H9 (cell line): Measurements from ENCODE around the gene HECTD1. TPM values are rescaled to one million over a fixed set of nuclear protein-coding genes. Genes with fewer than 3 reads are reported as not detected.

Source experiments
- DNase-seq: peaks from one replicate; pipeline ENCODE4 v3.0.0-alpha.2; 2017
- H2AFZ ChIP-seq: one replicate; pipeline ENCODE4 v1.6.1; 2013; ENCODE audit warnings: mild to moderate bottlenecking, low read length, control low read depth, moderate library complexity
- H2AK5ac ChIP-seq: 2 replicates; pipeline ENCODE4 v1.6.1; 2013; ENCODE audit warnings: low read length, control low read depth, mixed read lengths; ENCODE audit not compliant: insufficient read length
- H2BK120ac ChIP-seq: one replicate; pipeline ENCODE4 v1.6.1; 2013; ENCODE audit warnings: low read depth, mild to moderate bottlenecking, low read length, control low read depth, inconsistent platforms; ENCODE audit not compliant: poor library complexity, severe bottlenecking
- H2BK12ac ChIP-seq: 2 replicates; pipeline ENCODE4 v1.6.1; 2013; ENCODE audit warnings: low read length, control low read depth, mixed read lengths, low read depth; ENCODE audit not compliant: insufficient read length
- H2BK15ac ChIP-seq: 2 replicates; pipeline ENCODE4 v1.6.1; 2013; ENCODE audit warnings: low read depth, low read length, control low read depth
- H2BK20ac ChIP-seq: one replicate; pipeline ENCODE4 v1.6.1; 2013; ENCODE audit warnings: low read depth, mild to moderate bottlenecking, low read length, control low read depth, inconsistent platforms; ENCODE audit not compliant: poor library complexity, severe bottlenecking
- H2BK5ac ChIP-seq: 2 replicates; pipeline ENCODE4 v1.6.1; 2013; ENCODE audit warnings: low read length, control low read depth, mixed read lengths; ENCODE audit not compliant: insufficient read length
- H3K14ac ChIP-seq: 2 replicates; pipeline ENCODE4 v1.6.1; 2013; ENCODE audit warnings: low read length, control low read depth; ENCODE audit not compliant: insufficient read depth
- H3K18ac ChIP-seq: 2 replicates; pipeline ENCODE4 v1.6.1; 2013; ENCODE audit warnings: low read depth, mild to moderate bottlenecking, mixed read lengths, low read length, control low read depth; ENCODE audit not compliant: insufficient read length
- H3K23ac ChIP-seq: 2 replicates; pipeline ENCODE4 v1.6.1; 2013; ENCODE audit warnings: low read length, control low read depth, mixed read lengths, low read depth; ENCODE audit not compliant: insufficient read length
- H3K23me2 ChIP-seq: 2 replicates; pipeline ENCODE4 v1.6.1; 2013; ENCODE audit warnings: low read depth, mild to moderate bottlenecking, mixed read lengths, low read length, control low read depth; ENCODE audit not compliant: insufficient read length, poor library complexity, severe bottlenecking
- H3K27ac ChIP-seq: 2 replicates; pipeline ENCODE4 v1.5.1; 2013; ENCODE audit warnings: low read length, control low read depth, mixed read lengths, low read depth; ENCODE audit not compliant: insufficient read length
- H3K27me3 ChIP-seq: 2 replicates; pipeline ENCODE4 v1.6.1; 2013; ENCODE audit warnings: low read length, control low read depth, inconsistent platforms; ENCODE audit not compliant: insufficient read depth
- H3K4ac ChIP-seq: 2 replicates; pipeline ENCODE4 v1.6.1; 2013; ENCODE audit warnings: low read depth, mild to moderate bottlenecking, control low read depth, inconsistent platforms, low read length, moderate library complexity
- H3K4me1 ChIP-seq: 2 replicates; pipeline ENCODE4 v1.6.1; 2013; ENCODE audit warnings: low read length, control low read depth, inconsistent platforms; ENCODE audit not compliant: insufficient read depth
- H3K4me2 ChIP-seq: 2 replicates; pipeline ENCODE4 v1.6.1; 2013; ENCODE audit warnings: low read length, control low read depth, mixed read lengths; ENCODE audit not compliant: insufficient read length, insufficient read depth
- H3K56ac ChIP-seq: 2 replicates; pipeline ENCODE4 v1.6.1; 2013; ENCODE audit warnings: low read depth, mild to moderate bottlenecking, mixed read lengths, low read length, control low read depth; ENCODE audit not compliant: insufficient read length
- H3K79me1 ChIP-seq: 2 replicates; pipeline ENCODE4 v1.6.1; 2013; ENCODE audit warnings: low read depth, mild to moderate bottlenecking, moderate library complexity, low read length, control low read depth, inconsistent platforms; ENCODE audit not compliant: insufficient read depth, poor library complexity, severe bottlenecking
- H3K79me2 ChIP-seq: 2 replicates; pipeline ENCODE4 v1.6.1; 2013; ENCODE audit warnings: low read length, control low read depth, inconsistent platforms; ENCODE audit not compliant: insufficient read depth
- H3K9ac ChIP-seq: 2 replicates; pipeline ENCODE4 v1.6.1; 2013; ENCODE audit warnings: low read length, control low read depth, mixed read lengths; ENCODE audit not compliant: insufficient read length; ENCODE audit errors: extremely low read depth
- H3K9me3 ChIP-seq: one replicate; pipeline ENCODE4 v1.6.1; 2013; ENCODE audit warnings: low read depth, low read length, inconsistent platforms; ENCODE audit not compliant: control insufficient read depth
- H3T11ph ChIP-seq: one replicate; pipeline ENCODE4 v1.6.1; 2013; ENCODE audit warnings: mild to moderate bottlenecking, low read length, control low read depth, inconsistent platforms
- H4K20me1 ChIP-seq: one replicate; pipeline ENCODE4 v1.6.1; 2013; ENCODE audit not compliant: control insufficient read depth, insufficient read length, insufficient read depth
- H4K5ac ChIP-seq: 2 replicates; pipeline ENCODE4 v1.6.1; 2013; ENCODE audit warnings: low read depth, mild to moderate bottlenecking, mixed read lengths, low read length, control low read depth; ENCODE audit not compliant: insufficient read length
- H4K8ac ChIP-seq: replicated peaks from 2 replicates; pipeline ENCODE4 v1.6.1; 2013; ENCODE audit warnings: low read length, control low read depth, mixed read lengths, low read depth; ENCODE audit not compliant: insufficient read length
- H4K91ac ChIP-seq: 2 replicates; pipeline ENCODE4 v1.6.1; 2013; ENCODE audit warnings: low read depth, mild to moderate bottlenecking, moderate library complexity, mixed read lengths, low read length, control low read depth; ENCODE audit not compliant: insufficient read length
- H3K27ac Mint-ChIP-seq, 3 experiments: 2 replicates in 2 of 3; 3 replicates in 1 of 3; pipeline ENCODE4 v1.8.0; 2020 to 2021; ENCODE audit warnings: mixed read lengths in 3 of 3, mild to moderate bottlenecking in 1 of 3, moderate library complexity in 1 of 3
- H3K27me3 Mint-ChIP-seq: 2 replicates; pipeline ENCODE4 v1.8.0; 2021; ENCODE audit warnings: low read depth, mild to moderate bottlenecking, moderate library complexity, mixed read lengths
- H3K36me3 Mint-ChIP-seq, 3 experiments: 2 replicates in 2 of 3; 3 replicates in 1 of 3; pipeline ENCODE4 v1.8.0; 2020 to 2021; ENCODE audit warnings: low read depth in 3 of 3, mixed read lengths in 3 of 3; ENCODE audit not compliant: insufficient read depth in 1 of 3
- H3K4me1 Mint-ChIP-seq, 2 experiments: 2 replicates each; pipeline ENCODE4 v1.8.0; 2020; ENCODE audit warnings: mixed read lengths in 2 of 2
- H3K4me3 Mint-ChIP-seq, 2 experiments: 2 replicates in 1 of 2; 3 replicates in 1 of 2; pipeline ENCODE4 v1.8.0; 2020 to 2021; ENCODE audit warnings: mild to moderate bottlenecking in 2 of 2, mixed read lengths in 2 of 2, moderate library complexity in 1 of 2
- H3K9me3 Mint-ChIP-seq, 2 experiments: 2 replicates in 1 of 2; 3 replicates in 1 of 2; pipeline ENCODE4 v1.8.0; 2020; ENCODE audit warnings: mild to moderate bottlenecking in 2 of 2, mixed read lengths in 2 of 2, moderate library complexity in 1 of 2
- WGBS: extraction: QIAGEN DNeasy Blood & Tissue Kit; methylation state at CpG from one replicate; pipeline ENCODE4 v1.1.7; 2013; ENCODE audit warnings: missing lambda C conversion rate, low lambda C conversion rate, mixed read lengths; ENCODE audit not compliant: insufficient read length; ENCODE audit errors: extremely low coverage; 5-methylcytosine and 5-hydroxymethylcytosine counted together
- total RNA-seq: library from RNA; stranded (reverse); gene quantifications from 2 replicates; pipeline ENCODE4 v1.2.1, GENCODE V29; 2021
- TF ChIP-seq, protein P1 (sequence below): fragments of 200-600 bp; sonication (generic); conservative IDR thresholded peaks from 3 replicates; pipeline ENCODE4 v1.8.0; 2021; ENCODE audit warnings: antibody characterized with exemption, mild to moderate bottlenecking

Gene HECTD1
- total RNA-seq, 1 experiment from 2014 or later, result 135 TPM

DNA sequence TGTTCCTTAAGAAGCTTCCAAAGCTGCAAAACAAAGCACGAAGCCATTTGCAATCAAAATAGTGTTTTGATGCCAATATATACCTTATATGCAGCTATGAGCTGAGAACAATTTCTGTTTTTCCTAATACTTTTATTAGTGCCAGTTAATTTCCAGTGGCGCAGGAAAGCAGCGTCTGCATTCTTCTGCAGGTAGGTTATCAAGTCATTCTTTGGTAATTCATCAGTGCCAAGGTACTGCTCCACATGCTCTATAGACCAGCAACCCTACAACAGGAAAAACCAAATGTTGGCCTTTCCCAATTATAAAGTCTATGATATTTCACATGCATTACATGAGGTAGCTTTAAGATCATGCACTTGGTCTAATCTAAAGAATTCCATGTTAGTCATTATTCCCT lies 93.8 kb downstream of the HECTD1 start:
- Histone ChIP-seq H3K4me2 (no peak overlapping the region), H2AFZ (no peak overlapping the region), H2BK120ac (no peak overlapping the region), H2BK15ac (no peak overlapping the region), H2BK20ac (no peak overlapping the region), H3K79me2 (no peaks in the 10 kb centered on the region), H3K27ac (no peak overlapping the region), H4K91ac (no peak overlapping the region), H4K8ac (no peak overlapping the region), H4K20me1 (no peaks in the 10 kb centered on the region), H4K5ac (no peak overlapping the region), H2BK12ac (no peak overlapping the region), H3K23ac (no peak overlapping the region), H2BK5ac (no peak overlapping the region), H3K14ac (no peak overlapping the region), H3K9ac (no peak overlapping the region), H3K9me3 (no peaks in the 10 kb centered on the region), H3K4ac (no peak overlapping the region), H2AK5ac (no peak overlapping the region), H3K4me1 (no peaks in the 10 kb centered on the region), H3T11ph (no peak overlapping the region), H3K18ac (no peak overlapping the region), H3K27me3 (no peaks in the 10 kb centered on the region), H3K79me1 (no peaks in the 10 kb centered on the region), H3K23me2 (no peaks in the 10 kb centered on the region), H3K56ac (no peak overlapping the region)
- Mint-ChIP-seq H3K4me3 (no peak overlapping the region), H3K27ac (no peak overlapping the region), H3K27me3 (no peaks in the 10 kb centered on the region), H3K9me3 (no peaks in the 10 kb centered on the region), H3K36me3 (peaks cover 32 to 91% (median 80%) of the 10 kb centered on the region in 3 experiments; a peak in 6 of 7 replicates), H3K4me1 (no peaks in the 10 kb centered on the region)
- DNase-seq, result no peak
- WGBS, result no CpG with 5 or more reads among the region's 3 CpGs
- TF ChIP-seq, protein P1, sequence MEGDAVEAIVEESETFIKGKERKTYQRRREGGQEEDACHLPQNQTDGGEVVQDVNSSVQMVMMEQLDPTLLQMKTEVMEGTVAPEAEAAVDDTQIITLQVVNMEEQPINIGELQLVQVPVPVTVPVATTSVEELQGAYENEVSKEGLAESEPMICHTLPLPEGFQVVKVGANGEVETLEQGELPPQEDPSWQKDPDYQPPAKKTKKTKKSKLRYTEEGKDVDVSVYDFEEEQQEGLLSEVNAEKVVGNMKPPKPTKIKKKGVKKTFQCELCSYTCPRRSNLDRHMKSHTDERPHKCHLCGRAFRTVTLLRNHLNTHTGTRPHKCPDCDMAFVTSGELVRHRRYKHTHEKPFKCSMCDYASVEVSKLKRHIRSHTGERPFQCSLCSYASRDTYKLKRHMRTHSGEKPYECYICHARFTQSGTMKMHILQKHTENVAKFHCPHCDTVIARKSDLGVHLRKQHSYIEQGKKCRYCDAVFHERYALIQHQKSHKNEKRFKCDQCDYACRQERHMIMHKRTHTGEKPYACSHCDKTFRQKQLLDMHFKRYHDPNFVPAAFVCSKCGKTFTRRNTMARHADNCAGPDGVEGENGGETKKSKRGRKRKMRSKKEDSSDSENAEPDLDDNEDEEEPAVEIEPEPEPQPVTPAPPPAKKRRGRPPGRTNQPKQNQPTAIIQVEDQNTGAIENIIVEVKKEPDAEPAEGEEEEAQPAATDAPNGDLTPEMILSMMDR, result no peak
